HG02970 (cell line): ENCODE data around the gene TCEANC2.
"Not testable (repeated sequence)": the region's sequence is repeated elsewhere in the genome, so short reads cannot be mapped to it uniquely, and the experiment has no call there.

Source experiments
- ATAC-seq: cut with Tn5 transposase; IDR thresholded peaks from one replicate; pipeline ENCODE4 v1.9.1; 2021; ENCODE audit warnings: mild to moderate bottlenecking, moderate library complexity, moderate number of reproducible peaks; ENCODE audit not compliant: unreplicated experiment, low FRiP score

Gene TCEANC2

DNA sequence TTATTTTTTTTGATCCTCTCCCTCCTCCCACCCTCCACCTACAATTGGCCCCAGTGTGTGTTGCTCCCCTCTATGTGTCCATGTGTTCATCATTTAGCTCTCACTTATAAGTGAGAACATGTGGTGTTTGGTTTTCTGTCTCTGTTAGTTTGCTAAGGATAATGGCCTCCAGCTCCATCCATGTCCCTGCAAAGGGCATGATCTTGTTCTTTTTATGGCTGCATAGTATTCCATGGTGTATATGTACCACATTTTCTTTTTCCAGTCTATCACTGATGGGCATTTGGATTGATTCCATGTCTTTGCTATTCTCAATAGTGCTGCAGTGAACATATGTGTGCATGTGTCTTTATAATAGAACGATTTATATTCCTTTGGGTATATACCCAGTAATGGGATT, 28.6 kb upstream of the TCEANC2 start:
- ATAC-seq: not testable (repeated sequence)

DNA sequence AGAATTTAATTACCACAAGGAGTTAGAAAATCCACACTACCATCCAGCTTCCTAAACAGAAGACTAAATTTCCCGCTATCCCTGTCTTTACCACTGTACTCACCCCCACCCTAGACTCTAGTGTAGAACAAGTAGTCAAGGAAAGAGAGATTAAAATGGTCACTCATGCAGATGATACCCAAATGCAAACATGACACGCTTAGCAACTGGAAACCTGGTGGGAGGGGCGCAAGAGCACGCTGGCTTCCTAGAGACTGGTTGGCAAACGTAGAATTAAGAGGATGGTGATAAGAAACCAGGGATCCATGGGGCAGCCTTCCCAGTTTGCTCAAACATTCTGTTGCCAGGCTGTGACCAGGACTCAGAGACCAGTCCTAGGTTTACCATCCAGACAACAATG, 25.6 kb upstream of the TCEANC2 start:
- no peak for ATAC-seq

DNA sequence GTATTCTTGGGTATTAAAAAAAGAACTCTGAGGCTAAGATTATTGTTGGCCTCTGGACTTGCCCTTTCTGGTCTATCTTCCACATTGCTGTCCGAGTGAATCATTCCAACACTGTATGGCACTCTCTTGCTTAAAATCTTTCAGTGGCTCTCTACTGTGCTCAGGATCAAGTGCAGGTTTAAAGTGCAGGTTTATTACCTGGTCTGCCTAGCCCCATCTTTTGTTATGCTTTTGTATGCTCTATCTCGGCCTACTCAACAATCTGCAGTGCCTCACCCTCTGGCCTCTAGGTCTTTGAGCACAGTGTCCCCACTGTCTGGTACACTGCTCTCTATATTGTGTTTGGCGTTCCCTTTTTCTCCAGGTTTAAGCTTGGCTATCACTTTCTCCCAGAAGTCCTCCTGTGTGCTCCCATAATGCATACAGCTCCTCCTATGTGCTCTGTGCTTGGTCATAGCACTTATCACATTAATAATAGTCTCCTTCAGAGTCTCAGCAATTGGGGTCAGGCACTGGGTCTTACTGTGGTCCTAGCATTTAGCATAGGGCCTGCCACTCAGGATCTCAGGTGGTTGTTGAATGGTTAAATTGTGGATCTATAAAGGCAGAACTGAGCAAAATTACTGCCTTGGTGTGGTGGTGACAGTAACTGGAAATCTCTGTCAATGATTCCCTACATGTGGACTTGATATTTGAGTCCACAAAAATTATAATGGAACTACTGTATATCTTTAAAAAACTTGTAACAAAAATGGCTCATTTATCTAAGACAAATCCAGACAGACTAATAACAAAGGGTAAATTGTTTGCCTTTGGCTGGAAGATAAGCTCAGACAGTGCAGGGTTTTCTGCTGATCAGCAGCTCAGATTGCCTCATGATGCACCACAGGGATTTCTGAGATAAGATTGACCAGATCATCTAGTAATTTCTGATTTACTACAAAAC, 24.8 kb upstream of the TCEANC2 start:
- ATAC-seq: no peak

DNA sequence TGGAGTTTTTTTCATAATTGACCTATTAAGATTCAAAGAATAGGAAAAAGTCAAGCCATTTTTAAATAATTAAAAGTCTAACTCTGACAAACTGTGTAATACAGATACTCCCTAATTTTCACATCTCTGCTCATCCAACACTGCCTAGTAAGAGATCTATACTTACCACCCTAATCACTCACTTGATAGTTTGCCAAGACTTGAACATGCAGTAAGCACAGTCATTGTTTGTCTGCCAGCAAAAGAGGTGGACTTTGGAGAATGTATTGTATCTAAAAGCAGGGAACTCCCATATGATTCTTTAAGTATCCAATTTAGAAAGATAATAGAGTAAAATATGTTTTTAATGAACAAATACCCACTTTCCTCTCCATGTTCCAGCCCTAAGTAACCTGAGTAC, 15.9 kb upstream of the TCEANC2 start:
- ATAC-seq: no peak

DNA sequence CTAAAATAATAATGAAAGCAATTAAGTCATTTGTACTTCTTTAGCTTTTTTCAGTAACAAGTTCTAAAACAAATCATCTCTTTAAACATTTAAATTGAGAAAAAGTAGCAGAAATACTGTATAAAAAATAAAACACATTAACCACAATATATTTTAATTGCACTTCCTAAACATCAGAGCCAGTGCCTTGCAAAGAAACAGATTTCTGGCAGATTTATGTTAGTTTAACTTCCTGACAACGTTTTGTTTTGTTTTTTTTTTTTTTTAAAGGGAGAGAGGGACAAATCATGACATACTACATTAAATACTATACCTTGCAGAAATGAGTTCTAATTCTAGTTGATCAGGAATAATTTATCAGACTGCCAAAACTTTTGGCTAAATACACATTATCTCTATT, 11.6 kb upstream of the TCEANC2 start:
- no peak for ATAC-seq

DNA sequence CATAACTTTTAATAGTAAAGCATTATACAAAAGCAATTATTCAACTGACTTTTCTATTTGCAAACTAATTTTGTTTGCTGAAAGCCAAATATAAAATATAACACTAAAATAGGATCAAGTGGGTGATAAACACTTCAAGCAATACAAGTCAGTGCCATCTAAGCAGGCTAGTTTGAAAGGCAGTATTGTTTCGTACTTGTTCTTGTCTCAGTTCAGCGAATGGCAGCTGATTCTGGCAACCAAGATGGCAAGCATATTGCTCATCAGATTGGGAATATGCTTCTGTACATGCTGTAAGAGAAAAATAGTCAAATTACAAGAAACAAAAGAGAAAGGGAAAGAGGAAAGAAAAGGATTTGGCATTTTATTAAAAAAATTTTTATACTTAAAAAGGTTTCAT, 7.9 kb upstream of the TCEANC2 start:
- ATAC-seq: no peak

DNA sequence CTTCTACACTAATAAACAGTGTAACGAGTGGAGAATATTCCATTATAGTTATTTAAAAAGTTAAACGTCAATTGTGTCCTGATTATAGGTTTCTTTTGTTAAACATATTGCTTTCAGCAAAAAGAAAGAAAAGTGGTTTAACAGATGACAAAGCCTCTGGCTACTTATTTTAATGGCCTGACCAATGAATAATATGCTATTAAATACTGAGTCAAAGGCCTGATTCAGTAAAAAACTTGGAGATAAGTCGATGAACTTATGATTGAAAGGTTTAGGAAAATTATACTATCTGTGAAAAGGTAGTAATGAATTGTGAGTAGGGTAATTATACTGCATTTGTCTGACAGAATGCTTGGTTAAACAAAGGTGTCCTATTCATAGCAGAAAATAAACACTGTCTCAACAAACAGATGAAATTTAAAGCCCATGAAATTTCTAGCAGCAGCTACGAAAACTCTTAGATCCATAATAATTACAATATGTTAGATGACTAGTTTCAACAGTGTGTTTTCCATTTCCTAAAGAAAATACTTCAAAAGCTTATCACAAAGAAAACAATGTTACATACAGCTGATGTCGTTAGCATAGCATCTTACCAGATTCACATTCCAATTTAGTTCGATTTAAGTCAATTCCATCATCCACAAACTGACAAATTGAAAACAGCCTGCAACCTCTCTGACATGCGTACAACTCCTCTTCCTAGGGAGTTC, 6.6 kb upstream of the TCEANC2 start:
- ATAC-seq: no peak

DNA sequence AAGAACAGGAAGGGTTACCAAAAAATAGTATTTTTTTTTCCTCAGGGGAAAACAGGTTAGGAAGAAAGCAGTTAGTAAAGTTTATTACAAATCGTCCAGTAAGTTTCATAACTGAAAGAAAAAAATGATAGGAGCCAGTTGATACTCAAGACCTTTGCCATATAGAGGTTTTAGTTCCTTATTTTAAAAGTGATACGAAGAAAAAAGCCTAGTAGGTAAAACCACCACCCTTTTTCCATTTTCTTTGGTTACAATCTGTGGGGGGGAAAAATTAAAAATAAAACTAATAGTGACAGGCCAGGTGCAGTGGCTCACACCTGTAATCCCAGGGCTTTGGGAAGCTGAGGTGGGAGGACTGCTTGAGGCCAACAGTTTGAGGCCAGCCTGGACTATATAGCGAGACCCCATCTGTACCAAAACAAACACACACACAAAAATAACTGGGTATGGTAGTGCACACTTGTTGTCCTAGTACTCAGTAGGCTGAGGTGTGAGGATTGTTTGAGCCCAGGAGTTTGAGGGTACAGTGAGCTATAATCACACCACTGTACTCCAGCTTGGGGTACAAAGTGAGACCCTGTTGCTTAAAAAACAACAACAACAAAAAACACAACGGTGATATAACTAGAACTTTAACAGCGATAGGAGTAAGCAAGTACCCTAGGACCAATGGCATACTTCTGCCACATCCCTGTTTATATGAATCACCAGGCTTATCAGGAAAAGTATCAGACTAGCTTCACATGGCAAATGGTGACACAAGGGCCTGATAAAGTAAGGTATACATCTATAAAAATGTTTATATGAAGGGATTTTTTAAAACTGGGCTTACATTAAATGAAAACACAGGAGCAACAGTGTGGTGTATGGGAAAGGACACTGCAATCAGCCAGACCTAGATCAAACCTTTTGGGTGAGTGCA, 5.8 kb upstream of the TCEANC2 start:
- no peak for ATAC-seq

DNA sequence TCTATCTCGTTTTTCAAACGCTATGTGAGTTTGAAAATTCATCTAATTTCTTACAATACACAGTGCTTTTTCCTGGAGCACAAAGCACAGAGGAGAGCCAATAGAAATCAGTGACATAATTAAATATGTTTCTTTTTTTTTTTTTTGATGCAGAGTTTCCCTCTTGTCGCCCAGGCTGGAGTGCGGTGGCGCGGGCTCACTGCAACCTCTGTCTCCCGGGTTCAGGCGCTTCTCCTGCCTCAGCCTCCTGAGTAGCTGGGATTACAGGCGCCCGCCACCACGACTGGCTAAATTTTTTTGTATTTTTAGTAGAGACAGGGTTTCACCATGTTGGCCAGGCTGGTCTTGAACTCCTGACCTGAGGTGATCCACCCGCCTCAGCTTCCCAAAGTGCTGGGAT, 3.0 kb upstream of the TCEANC2 start:
- not testable (repeated sequence) for ATAC-seq

DNA sequence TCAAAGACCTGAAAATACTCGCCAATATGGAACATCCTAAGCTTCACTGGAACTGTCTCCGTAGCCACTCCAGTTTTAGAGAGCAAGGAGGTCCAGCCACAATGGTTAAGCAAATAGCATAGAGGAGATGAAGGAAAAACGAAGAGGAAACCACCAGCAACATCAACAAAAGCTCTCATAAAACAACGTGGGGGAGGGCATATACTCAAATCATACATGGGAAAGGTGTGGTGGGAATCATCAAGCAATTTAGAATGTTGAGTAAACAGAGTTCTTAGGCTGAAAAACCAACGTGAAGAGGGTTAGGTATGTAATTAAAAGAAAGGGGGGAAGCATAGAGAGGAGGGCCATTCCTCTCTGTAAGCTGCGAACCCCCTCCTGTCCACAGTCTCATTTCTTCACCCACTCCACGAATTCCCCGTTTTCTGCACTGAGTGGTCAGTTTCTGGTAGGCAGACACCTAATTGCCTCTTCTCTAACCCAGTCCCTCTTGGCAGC, 1.4 kb upstream of the TCEANC2 start:
- ATAC-seq: no peak

DNA sequence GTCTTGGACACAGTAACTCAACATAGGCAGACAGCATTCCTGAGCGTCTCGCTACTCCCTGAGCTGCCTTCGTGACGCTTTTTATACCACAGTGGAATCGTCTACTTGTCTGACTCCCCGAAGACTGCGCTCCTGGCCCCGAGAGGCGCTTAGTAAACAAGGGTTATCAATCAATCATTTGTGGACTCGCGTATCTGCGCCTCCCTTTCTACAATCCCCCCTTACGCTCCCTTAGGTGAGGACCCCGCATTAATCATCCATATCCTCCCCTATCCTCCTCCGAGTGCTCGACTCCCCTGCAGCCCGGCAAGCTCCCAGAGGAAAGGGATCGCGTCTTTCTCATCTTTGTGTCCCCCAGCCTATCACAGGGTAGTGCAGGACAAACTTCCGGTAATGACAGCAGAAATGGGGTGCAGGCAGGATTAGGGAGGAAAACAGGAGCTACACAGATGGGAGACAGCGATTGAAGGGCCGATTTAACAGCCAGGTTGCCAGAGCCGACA, 926 bp upstream of the TCEANC2 start:
- no peak for ATAC-seq

DNA sequence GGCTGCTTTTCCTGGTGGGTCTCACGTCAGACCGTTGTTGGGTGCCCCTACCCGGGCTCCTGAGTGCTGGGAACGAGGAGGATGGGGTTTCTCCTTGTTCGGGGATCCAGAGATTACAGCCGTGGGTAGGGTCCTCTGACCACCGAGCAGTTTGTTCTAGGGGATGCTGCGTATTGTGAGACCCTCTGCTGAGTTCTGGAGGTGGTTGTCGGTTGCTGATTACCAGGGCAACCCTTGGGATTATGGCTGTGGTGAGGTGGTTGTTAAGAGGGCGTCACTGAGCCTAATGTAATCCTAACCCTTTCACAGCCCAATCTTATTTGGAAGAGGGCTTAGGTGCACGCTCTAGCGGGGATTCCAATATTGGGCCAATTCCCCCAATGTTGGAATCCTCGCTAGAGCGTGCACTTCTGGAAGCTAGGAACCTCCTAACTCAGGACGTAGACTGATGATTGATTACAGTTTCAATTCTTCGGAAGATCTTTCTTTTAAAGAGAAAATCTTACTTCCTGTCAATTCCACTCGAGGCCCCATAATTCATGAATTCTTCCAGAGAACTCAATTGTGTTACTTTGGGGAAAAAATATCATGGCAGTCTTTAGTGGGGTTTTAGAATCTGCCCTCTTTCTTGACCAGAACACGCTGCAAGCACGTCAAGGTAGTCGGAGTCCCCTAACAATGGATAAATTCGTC, 483 bp downstream of the TCEANC2 start:
- ATAC-seq: no peak

DNA sequence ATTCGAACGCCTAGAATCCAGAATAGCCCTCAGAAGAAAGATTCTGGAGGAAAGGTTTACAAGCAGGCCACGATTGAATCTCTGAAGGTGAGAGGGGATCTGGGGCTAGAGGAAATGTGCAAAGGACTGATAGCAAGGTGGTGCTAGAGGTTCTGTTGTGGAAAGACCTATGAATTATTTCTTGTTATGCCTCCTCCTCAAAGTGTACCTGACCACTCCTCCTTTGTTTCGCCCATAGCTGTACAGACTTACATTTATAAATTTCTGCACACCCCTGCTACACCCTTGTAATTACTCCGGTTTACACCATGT, 986 bp downstream of the TCEANC2 start:
- ATAC-seq: no peak

DNA sequence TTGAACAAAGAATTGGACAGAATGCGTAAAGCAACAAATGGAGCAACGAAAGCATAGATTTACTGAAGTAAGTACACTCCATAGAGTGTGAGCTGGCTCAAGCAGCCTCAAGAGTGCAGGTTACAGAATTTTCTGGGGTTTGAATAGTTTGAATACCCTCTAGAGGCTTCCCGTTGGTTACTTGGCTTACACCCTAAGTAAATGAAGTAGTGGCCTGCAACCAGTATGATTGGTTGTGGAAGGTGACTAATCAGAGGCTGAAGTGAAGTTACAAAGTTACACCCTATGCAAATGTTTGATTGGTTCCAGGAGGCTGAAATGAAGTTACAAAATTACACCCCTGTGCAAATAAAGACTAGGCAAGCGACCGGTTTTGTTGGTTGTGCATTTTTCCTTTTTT, 10.9 kb downstream of the TCEANC2 start:
- no peak for ATAC-seq

DNA sequence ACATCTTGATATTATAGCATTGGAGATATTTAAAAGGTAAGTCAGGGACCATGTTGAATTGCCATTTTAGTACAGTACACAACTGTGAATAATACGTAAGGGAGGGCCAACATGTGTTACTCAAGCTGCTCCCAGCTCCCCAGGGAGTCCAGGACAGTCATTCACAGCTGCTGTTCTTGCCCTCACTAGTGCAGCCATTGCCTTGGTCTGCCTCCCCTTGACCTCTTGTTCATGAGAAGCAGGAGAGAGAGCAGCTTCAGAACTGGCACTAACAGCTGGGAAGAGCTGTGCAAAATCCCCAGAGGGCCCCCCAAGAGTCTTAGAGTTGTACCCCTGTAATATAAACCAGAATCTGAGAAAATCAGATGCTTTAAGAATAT, 16.4 kb downstream of the TCEANC2 start:
- no peak for ATAC-seq

DNA sequence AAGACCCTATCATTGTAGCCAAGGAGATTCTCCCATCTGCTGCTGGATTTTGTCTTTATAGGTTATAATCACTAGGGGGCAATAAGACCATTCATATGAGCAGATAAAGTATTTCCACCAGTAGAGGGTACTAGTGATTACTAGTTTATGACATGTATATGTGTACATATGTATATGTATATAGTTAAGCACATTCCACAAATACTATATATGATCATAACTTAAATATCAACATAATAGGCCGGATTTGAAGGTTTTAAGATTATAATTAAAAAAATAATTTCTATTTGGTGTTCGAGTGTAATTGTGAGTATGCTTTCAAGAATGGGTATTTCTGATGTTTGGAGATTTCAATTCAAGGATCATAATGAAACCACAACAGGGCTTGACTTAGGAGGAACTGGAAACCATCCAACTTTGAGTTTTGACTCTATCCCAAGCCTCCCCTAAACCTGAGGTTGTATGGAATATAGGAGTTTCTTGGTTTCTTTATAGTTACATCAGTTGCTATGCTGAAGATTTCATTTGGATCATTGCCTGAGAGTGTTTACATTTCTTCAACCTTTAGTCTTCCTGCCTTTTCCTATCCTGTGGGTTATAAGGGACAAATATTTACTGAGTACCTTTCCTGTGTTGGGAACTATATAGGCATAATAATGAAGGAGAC, 16.9 kb downstream of the TCEANC2 start:
- no peak for ATAC-seq

DNA sequence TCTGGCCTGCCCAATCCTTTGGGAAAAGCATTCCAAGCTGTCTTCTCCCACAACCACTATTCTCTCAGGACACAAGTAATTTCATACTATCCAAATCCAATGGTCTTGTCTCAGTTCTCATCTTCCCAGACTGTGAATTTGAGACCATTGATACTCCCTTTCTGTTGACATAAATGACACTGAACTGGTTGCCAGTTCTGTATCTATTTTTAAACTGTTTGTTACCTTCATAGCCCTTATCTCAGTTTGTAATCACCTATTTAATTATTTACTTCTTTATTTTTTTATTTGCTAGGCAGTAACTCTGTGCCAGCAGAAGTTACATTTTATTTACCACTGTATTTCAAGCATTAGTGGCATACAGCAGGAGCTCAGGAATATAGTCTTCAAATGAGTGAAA, 24.0 kb downstream of the TCEANC2 start:
- ATAC-seq: no peak

DNA sequence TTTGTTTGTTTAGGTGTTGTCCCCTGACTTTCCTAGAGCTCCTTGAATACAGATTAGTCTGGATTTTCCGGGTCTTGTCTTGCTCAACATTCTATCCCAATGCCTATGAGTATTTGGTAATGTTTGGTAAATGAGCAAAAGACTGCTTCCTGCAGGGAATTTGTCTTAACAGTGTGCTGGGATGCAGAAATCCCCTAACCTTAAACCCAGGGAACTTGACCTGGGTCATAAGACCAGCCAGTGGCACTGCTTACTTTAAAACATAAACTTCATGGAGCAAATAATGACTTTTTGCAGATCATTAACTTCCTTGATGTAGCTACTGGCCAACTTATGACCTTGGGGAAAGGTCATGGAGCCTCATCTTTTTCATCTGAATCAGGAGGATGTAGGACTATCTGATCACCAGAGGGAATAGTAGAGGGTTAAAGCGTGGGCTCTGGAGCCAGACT, 27.2 kb downstream of the TCEANC2 start:
- no peak for ATAC-seq
